Activated naive CD8-positive, alpha-beta T cell treated with anti-CD3 and anti-CD28 coated beads, Interleukin-2, amount 50 U/mL, for 24 hours (primary cell): Measurements from ENCODE around the gene SHISA4.

Source experiments
- ATAC-seq: fragments of 150-1000 bp; cut with Tn5 transposase; one replicate; pipeline ENCODE4 v1.10.0; 2021
- DNase-seq: peaks from one replicate; pipeline ENCODE4 v3.0.0; 2021
- H3K27ac Mint-ChIP-seq: one replicate; pipeline ENCODE4 v1.8.0; 2021; ENCODE audit warnings: mild to moderate bottlenecking, mixed read lengths
- H3K27me3 Mint-ChIP-seq: one replicate; pipeline ENCODE4 v1.8.0; 2021; ENCODE audit warnings: mixed read lengths
- H3K36me3 Mint-ChIP-seq: one replicate; pipeline ENCODE4 v1.8.0; 2021; ENCODE audit warnings: low read depth, mixed read lengths
- H3K4me1 Mint-ChIP-seq: one replicate; pipeline ENCODE4 v1.8.0; 2021; ENCODE audit warnings: mixed read lengths
- H3K4me3 Mint-ChIP-seq: one replicate; pipeline ENCODE4 v1.8.0; 2021; ENCODE audit warnings: mild to moderate bottlenecking, moderate library complexity, mixed read lengths
- H3K9me3 Mint-ChIP-seq: one replicate; pipeline ENCODE4 v1.8.0; 2021; ENCODE audit warnings: mixed read lengths

The SHISA4 gene

GRCh38 chr1:201861448-201861847, 27.2 kb upstream of the SHISA4 start:
- Mint-ChIP-seq H3K27ac (no peak overlapping the region), H3K36me3 (peaks cover 48% of the 10 kb centered on the region)

GRCh38 chr1:201870397-201870796, 18.3 kb upstream of the SHISA4 start:
- H3K4me3 Mint-ChIP-seq, result no peak overlapping the region
- H3K27ac Mint-ChIP-seq, result no peak overlapping the region
- no peaks in the 10 kb centered on the region for H3K27me3 Mint-ChIP-seq
- DNase-seq (no peak), ATAC-seq (no peak)
- no peaks in the 10 kb centered on the region for H3K4me1 Mint-ChIP-seq
- peaks cover 48% of the 10 kb centered on the region for H3K36me3 Mint-ChIP-seq
- no peaks in the 10 kb centered on the region for H3K9me3 Mint-ChIP-seq

More at GRCh38 chr1:201861448-201861847, 27.2 kb upstream of the SHISA4 start:
- Mint-ChIP-seq H3K4me1 (no peaks in the 10 kb centered on the region), H3K9me3 (no peaks in the 10 kb centered on the region), H3K4me3 (no peak overlapping the region), H3K27me3 (no peaks in the 10 kb centered on the region)
- no peak for DNase-seq
- no peak for ATAC-seq

- H3K36me3 Mint-ChIP-seq, result peaks cover 43% of the 10 kb centered on the region
These were observed 14.0 kb upstream of the SHISA4 start for GRCh38 chr1:201874672-201875071.

GRCh38 chr1:201876148-201876818, 12.4 kb upstream of the SHISA4 start:
- ATAC-seq, result no peak
- Mint-ChIP-seq H3K27me3 (no peaks in the 10 kb centered on the region), H3K27ac (no peak overlapping the region), H3K9me3 (no peaks in the 10 kb centered on the region), H3K36me3 (peaks cover 35% of the 10 kb centered on the region), H3K4me3 (no peak overlapping the region), H3K4me1 (no peaks in the 10 kb centered on the region)
- DNase-seq, result no peak

More at GRCh38 chr1:201874672-201875071, 14.0 kb upstream of the SHISA4 start:
- Mint-ChIP-seq H3K9me3 (no peaks in the 10 kb centered on the region), H3K27me3 (no peaks in the 10 kb centered on the region), H3K4me3 (no peak overlapping the region), H3K27ac (no peak overlapping the region), H3K4me1 (no peaks in the 10 kb centered on the region)
- ATAC-seq (no peak), DNase-seq (no peak)

- H3K4me1 Mint-ChIP-seq, result no peaks in the 10 kb centered on the region
- H3K27ac Mint-ChIP-seq, result no peak overlapping the region
- no peak for DNase-seq
- H3K36me3 Mint-ChIP-seq, result peaks cover 19% of the 10 kb centered on the region
- no peaks in the 10 kb centered on the region for H3K27me3 Mint-ChIP-seq
- H3K9me3 Mint-ChIP-seq, result no peaks in the 10 kb centered on the region
- no peak for ATAC-seq
- no peak overlapping the region for H3K4me3 Mint-ChIP-seq
These were observed 10.8 kb upstream of the SHISA4 start for GRCh38 chr1:201877877-201878401.

GRCh38 chr1:201880928-201881571, 7.6 kb upstream of the SHISA4 start:
- Mint-ChIP-seq H3K9me3 (no peaks in the 10 kb centered on the region), H3K4me1 (peaks cover 6% of the 10 kb centered on the region), H3K36me3 (peaks cover 10% of the 10 kb centered on the region), H3K4me3 (no peak overlapping the region), H3K27ac (no peak overlapping the region), H3K27me3 (no peaks in the 10 kb centered on the region)
- no peak for ATAC-seq
- no peak for DNase-seq

GRCh38 chr1:201881617-201882016, 7.1 kb upstream of the SHISA4 start:
- DNase-seq (no peak), ATAC-seq (no peak)
- H3K27me3 Mint-ChIP-seq, result peaks cover 1% of the 10 kb centered on the region
- no peaks in the 10 kb centered on the region for H3K9me3 Mint-ChIP-seq
- H3K27ac Mint-ChIP-seq, result no peak overlapping the region
- H3K36me3 Mint-ChIP-seq, result peaks cover 4% of the 10 kb centered on the region
- H3K4me3 Mint-ChIP-seq, result no peak overlapping the region
- peaks cover 6% of the 10 kb centered on the region for H3K4me1 Mint-ChIP-seq

GRCh38 chr1:201882665-201883132, 6.0 kb upstream of the SHISA4 start:
- H3K27ac Mint-ChIP-seq, result no peak overlapping the region
- peaks cover 3% of the 10 kb centered on the region for H3K36me3 Mint-ChIP-seq
- no peak for DNase-seq
- peaks cover 6% of the 10 kb centered on the region for H3K4me1 Mint-ChIP-seq
- H3K4me3 Mint-ChIP-seq, result no peak overlapping the region
- ATAC-seq, result peak; percentile 50
- H3K27me3 Mint-ChIP-seq, result peaks cover 12% of the 10 kb centered on the region
- no peaks in the 10 kb centered on the region for H3K9me3 Mint-ChIP-seq

GRCh38 chr1:201883266-201883665, 5.4 kb upstream of the SHISA4 start:
- Mint-ChIP-seq H3K4me3 (no peak overlapping the region), H3K4me1 (peaks cover 6% of the 10 kb centered on the region), H3K9me3 (no peaks in the 10 kb centered on the region), H3K27me3 (peaks cover 18% of the 10 kb centered on the region), H3K36me3 (peaks cover 3% of the 10 kb centered on the region), H3K27ac (no peak overlapping the region)
- DNase-seq (no peak), ATAC-seq (no peak)

GRCh38 chr1:201883786-201884185, 4.9 kb upstream of the SHISA4 start:
- no peak overlapping the region for H3K27ac Mint-ChIP-seq
- no peak overlapping the region for H3K4me3 Mint-ChIP-seq
- DNase-seq (no peak), ATAC-seq (no peak)
- peaks cover 19% of the 10 kb centered on the region for H3K27me3 Mint-ChIP-seq
- H3K36me3 Mint-ChIP-seq, result no peaks in the 10 kb centered on the region
- H3K9me3 Mint-ChIP-seq, result no peaks in the 10 kb centered on the region
- peaks cover 6% of the 10 kb centered on the region for H3K4me1 Mint-ChIP-seq

GRCh38 chr1:201884425-201884824, 4.3 kb upstream of the SHISA4 start:
- no peak overlapping the region for H3K27ac Mint-ChIP-seq
- H3K4me1 Mint-ChIP-seq, result peaks cover 6% of the 10 kb centered on the region

GRCh38 chr1:201885531-201886075, 3.1 kb upstream of the SHISA4 start:
- ATAC-seq (no peak), DNase-seq (no peak)
- H3K27ac Mint-ChIP-seq, result no peak overlapping the region
- no peaks in the 10 kb centered on the region for H3K36me3 Mint-ChIP-seq
- H3K4me3 Mint-ChIP-seq, result no peak overlapping the region
- no peaks in the 10 kb centered on the region for H3K9me3 Mint-ChIP-seq
- H3K27me3 Mint-ChIP-seq, result peaks cover 29% of the 10 kb centered on the region
- peaks cover 8% of the 10 kb centered on the region for H3K4me1 Mint-ChIP-seq

More at GRCh38 chr1:201884425-201884824, 4.3 kb upstream of the SHISA4 start:
- DNase-seq, result no peak
- ATAC-seq, result no peak
- H3K9me3 Mint-ChIP-seq, result no peaks in the 10 kb centered on the region
- H3K4me3 Mint-ChIP-seq, result no peak overlapping the region
- peaks cover 20% of the 10 kb centered on the region for H3K27me3 Mint-ChIP-seq
- no peaks in the 10 kb centered on the region for H3K36me3 Mint-ChIP-seq

GRCh38 chr1:201886103-201886885, 2.4 kb upstream of the SHISA4 start:
- H3K27me3 Mint-ChIP-seq, result peaks cover 29% of the 10 kb centered on the region

GRCh38 chr1:201887116-201887866, 1.4 kb upstream of the SHISA4 start:
- H3K36me3 Mint-ChIP-seq, result no peaks in the 10 kb centered on the region
- H3K4me3 Mint-ChIP-seq, result no peak overlapping the region

More at GRCh38 chr1:201886103-201886885, 2.4 kb upstream of the SHISA4 start:
- Mint-ChIP-seq H3K9me3 (no peaks in the 10 kb centered on the region), H3K4me1 (peaks cover 8% of the 10 kb centered on the region), H3K36me3 (no peaks in the 10 kb centered on the region), H3K27ac (no peak overlapping the region), H3K4me3 (no peak overlapping the region)
- no peak for ATAC-seq
- DNase-seq, result no peak

More at GRCh38 chr1:201887116-201887866, 1.4 kb upstream of the SHISA4 start:
- ATAC-seq (no peak), DNase-seq (no peak)
- peaks cover 8% of the 10 kb centered on the region for H3K4me1 Mint-ChIP-seq
- H3K27me3 Mint-ChIP-seq, result peaks cover 33% of the 10 kb centered on the region
- H3K9me3 Mint-ChIP-seq, result no peaks in the 10 kb centered on the region
- no peak overlapping the region for H3K27ac Mint-ChIP-seq
